ENCODE data around the gene MAN1C1. TPM values are rescaled to one million over a fixed set of nuclear protein-coding genes. Genes with fewer than 3 reads are reported as not detected.
"Not testable (repeated sequence)": the region's sequence is repeated elsewhere in the genome, so short reads cannot be mapped to it uniquely, and the experiment has no call there.

Gene MAN1C1
- total RNA-seq, 1 experiment from 2014 or later: 16.8 TPM

- H3K4me3 Mint-ChIP-seq; H3K27me3 Mint-ChIP-seq (ENCODE audit: low read depth); POLR2A ChIA-PET; H3K4me1 Mint-ChIP-seq; ATAC-seq; H3K27ac Mint-ChIP-seq; H3K36me3 Mint-ChIP-seq; DNase-seq (ENCODE audit: low spot score): not testable (repeated sequence)
- peaks cover 14% of the 10 kb centered on the region for H3K9me3 Mint-ChIP-seq
- CTCF ChIA-PET: interaction anchor here (1.1 kb wide), 1 partner anchor 12 kb away, joined by 3 read pairs; no protein-coding TSS in a partner anchor
These were observed 19.9 kb upstream of the MAN1C1 start for GRCh38 chr1:25596641-25597040.

- no peak for DNase-seq (ENCODE audit: low spot score)
- H3K27me3 Mint-ChIP-seq (ENCODE audit: low read depth): peaks cover 6% of the 10 kb centered on the region; the same call in 1 of the 2 replicates
- no peak for ATAC-seq
- no peaks in the 10 kb centered on the region; the same call in 1 of the 2 replicates for H3K4me1 Mint-ChIP-seq
- no peak overlapping the region for H3K27ac Mint-ChIP-seq
- peaks cover 14% of the 10 kb centered on the region for H3K9me3 Mint-ChIP-seq
- CTCF ChIA-PET: interaction anchor here (0.7 to 2.2 kb wide), 8 partner anchors 9 to 635 kb away, joined by 3 to 11 read pairs (median 3); partner anchors contain the start of gene CEP85
- TF ChIP-seq NR2C2 (CRISPR knock-in tag; IDR thresholded peaks at IDR 0.05) (no peak), NFE2L1 (CRISPR knock-in tag; IDR thresholded peaks at IDR 0.05) (no peak), JUN (CRISPR knock-in tag; IDR thresholded peaks at IDR 0.05) (no peak)
- POLR2A ChIA-PET: no interaction called here
- peaks cover 7% of the 10 kb centered on the region; the same call in 1 of the 2 replicates for H3K36me3 Mint-ChIP-seq
- H3K4me3 Mint-ChIP-seq: no peak overlapping the region
These were observed 17.7 kb upstream of the MAN1C1 start for GRCh38 chr1:25598879-25599278.

- Mint-ChIP-seq H3K4me1 (no peaks in the 10 kb centered on the region; the same call in 1 of the 2 replicates), H3K27me3 (ENCODE audit: low read depth) (peaks cover 9% of the 10 kb centered on the region), H3K4me3 (no peak overlapping the region), H3K9me3 (peaks cover 14% of the 10 kb centered on the region), H3K36me3 (peaks cover 7% of the 10 kb centered on the region; the same call in 1 of the 2 replicates), H3K27ac (no peak overlapping the region)
- no peak for ATAC-seq
- CTCF ChIA-PET: interaction anchor here (1.2 to 2.2 kb wide), 3 partner anchors 8 to 27 kb away, joined by 3 to 11 read pairs (median 7); no protein-coding TSS in a partner anchor
- POLR2A ChIA-PET: interaction anchor here (0.7 kb wide), 1 partner anchor 163 kb away, joined by 3 read pairs; no protein-coding TSS in a partner anchor
- no peak for DNase-seq (ENCODE audit: low spot score)
- TF ChIP-seq ATF3 (CRISPR knock-in tag; conservative IDR thresholded peaks at IDR 0.05) (no peak), PRRX2 (CRISPR knock-in tag; IDR thresholded peaks at IDR 0.05) (no peak), MLX (CRISPR knock-in tag; IDR thresholded peaks at IDR 0.05) (no peak), SOX15 (CRISPR knock-in tag; IDR thresholded peaks at IDR 0.05) (no peak), MAX (CRISPR knock-in tag; IDR thresholded peaks at IDR 0.05) (no peak), PRDM15 (CRISPR knock-in tag; IDR thresholded peaks at IDR 0.05) (no peak), ATF2 (CRISPR knock-in tag; IDR thresholded peaks at IDR 0.05; ENCODE audit: borderline replicate concordance, low read depth) (no peak), ZMAT4 (CRISPR knock-in tag; IDR thresholded peaks at IDR 0.05) (no peak), RORB (CRISPR knock-in tag; IDR thresholded peaks at IDR 0.05) (no peak), CDX4 (CRISPR knock-in tag; IDR thresholded peaks at IDR 0.05; ENCODE audit: borderline replicate concordance) (no peak), TEAD1 (CRISPR knock-in tag; IDR thresholded peaks at IDR 0.05) (no peak), KAT7 (CRISPR knock-in tag; IDR thresholded peaks at IDR 0.05; ENCODE audit: borderline replicate concordance) (no peak), ATF1 (CRISPR knock-in tag; IDR thresholded peaks at IDR 0.05) (no peak), GTF2I (CRISPR knock-in tag; conservative IDR thresholded peaks at IDR 0.05) (no peak), CTCF (IDR thresholded peaks at IDR 0.05) (no peak), GABPB1 (CRISPR knock-in tag; IDR thresholded peaks at IDR 0.05) (no peak)
These were observed 16.5 kb upstream of the MAN1C1 start for GRCh38 chr1:25599969-25600610.

Measured in WTC11 (cell line).